ENCODE results near the gene OTUB1.
"Not testable (repeated sequence)": the region's sequence is repeated elsewhere in the genome, so short reads cannot be mapped to it uniquely, and the experiment has no call there.

Gene OTUB1, protein sequence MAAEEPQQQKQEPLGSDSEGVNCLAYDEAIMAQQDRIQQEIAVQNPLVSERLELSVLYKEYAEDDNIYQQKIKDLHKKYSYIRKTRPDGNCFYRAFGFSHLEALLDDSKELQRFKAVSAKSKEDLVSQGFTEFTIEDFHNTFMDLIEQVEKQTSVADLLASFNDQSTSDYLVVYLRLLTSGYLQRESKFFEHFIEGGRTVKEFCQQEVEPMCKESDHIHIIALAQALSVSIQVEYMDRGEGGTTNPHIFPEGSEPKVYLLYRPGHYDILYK

DNA sequence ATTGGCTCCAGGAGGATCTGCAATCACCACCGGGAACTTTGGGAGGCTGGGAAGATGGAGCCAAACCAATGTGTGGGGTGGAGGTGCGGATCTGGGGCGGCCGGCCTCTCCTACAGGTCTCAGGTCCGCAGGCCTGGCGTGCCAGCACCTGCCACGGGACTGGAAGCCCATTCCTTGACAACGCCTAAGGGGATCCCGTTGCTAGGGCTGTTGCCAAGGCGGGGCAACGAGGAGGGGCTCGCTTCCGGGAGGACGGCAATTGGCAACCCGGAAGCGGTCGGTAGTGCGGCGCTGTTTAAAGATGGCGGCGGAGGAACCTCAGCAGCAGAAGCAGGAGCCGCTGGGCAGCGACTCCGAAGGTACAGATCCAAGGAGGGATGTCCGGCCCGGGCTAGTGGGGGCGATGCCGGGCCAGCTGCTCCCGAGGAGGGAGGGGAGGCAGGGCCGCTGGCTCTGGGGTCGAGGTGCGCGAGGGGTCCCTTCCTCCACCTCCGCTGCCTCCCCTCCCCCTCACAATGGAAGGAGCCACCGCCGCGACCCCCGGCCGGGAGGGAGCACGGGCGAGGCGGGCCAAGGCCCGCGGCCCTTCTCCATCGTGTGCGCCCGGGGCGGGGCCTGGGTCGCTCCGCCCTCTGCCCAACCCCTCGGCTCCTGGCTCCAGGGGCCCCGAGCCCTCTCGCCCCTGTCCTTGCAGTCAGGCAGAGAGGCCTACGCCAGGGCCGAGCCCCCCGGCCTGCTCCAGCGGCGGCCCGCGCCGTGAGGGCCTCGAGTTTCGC lies at the start of gene OTUB1:
Gene OTUB1, plus strand, starts transcription at position 283 of the 776 bp plus-strand sequence. Its CDS starts 19 bp downstream, at position 302.
- intact Hi-C loops (cut with DNase I), result no loop called here
- DNase-seq, result peak; percentile 81 to 98 (median 90)

DNA sequence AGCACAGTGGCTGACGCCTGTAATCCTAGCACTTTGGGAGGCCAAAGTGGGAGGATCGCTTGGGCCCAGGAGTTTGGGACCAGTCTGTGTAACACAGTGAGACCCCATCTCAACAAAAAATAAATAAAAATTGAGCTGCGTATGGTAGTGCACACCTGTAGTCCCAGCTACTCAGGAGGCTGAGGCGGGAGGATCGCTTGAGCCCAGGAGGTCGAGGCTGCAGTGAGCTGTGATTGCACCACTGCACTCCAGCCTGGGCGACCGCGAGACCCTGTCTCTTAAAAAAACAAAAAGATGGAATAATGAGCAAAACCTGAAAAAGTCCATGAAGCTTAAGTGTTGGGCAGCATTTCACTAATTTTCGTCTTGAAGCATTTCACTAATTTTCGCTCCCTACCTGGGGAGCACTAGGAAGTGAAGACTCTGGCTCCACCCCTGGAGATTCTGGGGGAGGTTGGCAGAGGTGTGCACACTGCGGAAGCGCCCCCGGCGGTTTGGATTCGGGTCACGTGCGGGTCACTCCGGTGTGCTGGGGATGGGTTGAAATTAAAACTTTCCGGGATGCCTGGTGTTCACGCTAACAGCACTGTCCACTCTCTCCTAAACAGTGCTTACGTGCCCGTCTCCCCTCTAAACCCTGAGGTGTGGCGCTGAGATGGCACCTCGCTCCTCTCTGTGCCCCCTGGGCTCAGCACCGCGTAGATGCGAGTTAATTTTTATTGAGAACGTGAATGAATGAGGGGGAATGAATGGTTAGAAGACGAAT lies 48.3 kb upstream of the OTUB1 start:
- intact Hi-C loops (cut with DNase I), result loop anchor here (1.0 kb wide), 1 partner anchor 21 kb away; the partner anchor contains the start of gene RCOR2
- DNase-seq, result no peak

DNA sequence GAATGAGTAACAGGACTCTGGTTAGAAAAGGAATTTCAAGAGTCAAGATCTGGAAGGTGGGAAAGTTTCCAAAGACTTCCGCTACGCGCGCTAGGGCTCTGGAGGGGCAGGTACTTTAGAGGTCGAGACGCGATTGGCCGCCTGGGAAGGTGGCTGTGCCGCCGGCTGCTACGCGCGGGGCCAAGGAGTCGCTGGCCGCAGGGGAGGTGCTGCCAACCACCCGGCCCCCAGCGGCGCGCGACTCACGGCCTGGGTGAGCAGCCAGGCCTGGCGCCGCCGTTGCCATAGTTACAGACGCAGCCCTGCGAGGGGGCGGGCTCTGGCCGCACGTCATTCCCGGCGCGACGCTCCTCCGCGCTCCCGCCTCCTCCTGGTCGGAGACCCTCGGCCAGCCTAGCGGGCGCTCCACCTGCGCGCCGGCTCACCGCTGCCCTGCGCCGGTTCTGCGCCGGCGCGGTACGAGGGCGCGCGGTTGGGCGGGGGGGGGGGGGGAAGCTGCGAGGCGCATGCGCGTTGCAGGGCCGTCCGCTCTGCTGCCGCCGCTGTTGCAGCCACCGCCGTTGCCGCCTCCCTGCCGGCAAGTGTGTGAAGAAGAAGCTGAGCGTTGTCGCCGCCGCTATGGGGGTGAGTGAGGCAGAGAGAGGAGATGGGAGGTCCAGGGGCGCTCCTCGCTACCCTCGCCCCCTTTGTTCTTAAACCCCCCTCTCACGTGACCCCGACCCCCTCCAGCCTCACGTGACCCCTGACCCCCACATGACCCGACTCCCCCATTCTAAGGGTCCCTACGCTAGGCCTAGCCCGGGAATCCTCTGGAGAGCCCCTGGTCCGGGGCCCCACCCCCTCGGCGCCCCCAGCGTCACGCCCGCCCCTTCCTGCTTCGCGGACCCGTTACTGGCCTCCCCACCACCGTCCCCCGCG lies 47.5 kb upstream of the OTUB1 start, which contains the start of gene NAA40:
Gene NAA40, plus strand, starts transcription at position 524 of the 918 bp plus-strand sequence. Its CDS starts 95 bp downstream, at position 619.
- peak; percentile 70 to 98 (median 86) for DNase-seq
- intact Hi-C loops (cut with DNase I), result loop anchor here (1.0 kb wide), 1 partner anchor 21 kb away; the partner anchor contains the start of gene RCOR2

DNA sequence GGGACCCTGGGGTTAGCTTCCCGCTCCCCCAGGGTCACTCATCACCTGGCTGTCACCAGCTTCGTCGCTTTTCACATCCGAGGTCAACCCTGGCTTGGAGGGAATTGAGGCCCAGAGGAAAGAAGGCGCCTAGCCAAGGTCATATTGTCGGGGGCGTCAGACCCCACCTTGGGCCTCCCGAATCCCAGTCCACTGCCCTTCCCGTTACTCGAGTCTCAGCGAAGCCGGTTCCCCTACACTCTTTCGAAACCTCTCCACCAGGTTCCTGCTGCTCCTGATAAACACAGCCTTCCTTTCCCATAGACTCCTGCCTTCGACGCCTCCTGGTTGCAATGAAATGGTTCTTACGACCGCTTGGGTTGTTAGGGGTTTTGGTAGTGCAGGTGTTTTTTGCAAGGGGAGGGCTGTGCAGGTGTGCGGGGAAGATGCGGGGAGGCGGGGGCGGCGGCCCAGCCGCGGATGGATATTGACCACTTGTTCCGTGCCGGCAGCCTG lies 46.8 kb upstream of the OTUB1 start:
- no peak for DNase-seq
- intact Hi-C loops (cut with DNase I), result no loop called here

DNA sequence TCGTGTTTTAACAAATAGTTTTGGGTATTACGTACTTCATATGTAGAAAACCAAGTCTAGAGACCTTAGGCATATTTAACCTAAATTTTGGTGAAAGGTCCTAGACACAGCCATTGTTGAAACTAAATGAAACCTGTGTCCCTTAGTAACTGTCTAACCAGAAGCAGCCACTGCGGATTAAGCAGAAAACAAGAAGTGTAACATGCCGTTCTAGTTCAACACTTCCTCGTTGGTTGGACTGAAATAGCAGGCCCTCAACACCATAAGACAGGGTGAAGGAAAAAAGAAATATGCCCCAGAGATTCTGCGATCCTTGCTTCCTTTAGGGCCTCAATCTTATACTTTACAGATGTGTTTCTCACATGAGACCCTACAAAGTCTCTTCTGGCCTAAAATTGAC lies 45.5 kb upstream of the OTUB1 start:
- intact Hi-C loops (cut with DNase I), result no loop called here
- no peak for DNase-seq

DNA sequence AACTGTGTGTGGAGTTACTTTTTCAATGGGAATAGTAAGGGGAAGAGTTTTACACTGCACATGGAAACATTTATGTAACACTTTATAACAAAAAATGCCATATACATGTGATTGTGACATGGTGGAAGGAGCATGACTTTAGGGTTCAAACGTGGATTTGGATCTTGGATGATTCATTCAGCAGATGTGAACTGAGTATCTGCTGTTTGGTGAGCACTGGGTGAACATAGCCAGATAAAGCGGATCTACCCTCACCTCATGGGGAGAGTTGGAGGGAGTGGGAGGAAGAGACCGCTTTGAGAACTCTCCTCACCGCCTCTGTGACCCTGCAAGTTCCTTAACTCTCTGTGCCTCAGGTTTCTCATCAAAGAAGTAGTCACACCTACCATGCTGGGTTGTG lies 44.3 kb upstream of the OTUB1 start:
- intact Hi-C loops (cut with DNase I), result no loop called here
- DNase-seq, result no peak

DNA sequence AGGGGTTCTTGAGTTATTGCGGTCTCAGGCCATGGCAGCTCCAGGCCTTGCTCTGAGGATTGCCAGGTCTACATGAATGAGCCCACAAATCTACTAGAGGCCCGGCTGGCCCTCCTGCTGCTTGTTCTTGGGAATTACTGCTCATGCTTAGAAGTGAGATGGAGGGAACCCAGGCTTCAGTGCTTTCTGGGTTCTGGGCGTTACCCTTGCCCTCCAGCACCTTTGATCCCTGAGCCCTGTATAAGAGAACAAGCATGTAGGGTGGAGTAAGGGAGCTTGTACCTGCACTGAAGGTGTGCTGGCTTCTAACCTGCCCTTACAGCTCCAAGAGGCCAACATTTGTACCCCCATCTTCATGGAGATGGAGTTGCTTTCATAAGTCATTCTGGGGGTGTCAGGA lies 43.4 kb upstream of the OTUB1 start:
- DNase-seq, result no peak
- intact Hi-C loops (cut with DNase I), result no loop called here

DNA sequence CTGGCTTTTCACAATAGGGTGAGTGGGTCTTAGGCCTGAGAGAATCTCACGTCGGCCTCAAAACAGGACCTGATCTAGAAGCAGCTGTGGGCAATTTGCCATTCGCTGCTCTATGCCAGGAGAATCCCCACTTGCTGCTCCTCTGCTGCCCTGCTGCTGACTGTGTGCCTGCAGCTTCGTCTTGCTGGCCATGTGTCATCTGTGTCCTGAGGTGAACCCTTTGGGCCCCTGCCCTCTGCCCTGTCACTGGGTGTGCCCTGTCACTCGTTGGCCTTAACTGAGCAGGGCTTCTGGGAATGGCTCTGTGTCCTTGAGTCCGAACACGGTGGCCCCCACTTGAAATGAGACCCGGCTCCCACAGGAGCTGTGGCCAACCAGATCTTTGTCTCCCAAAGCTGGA lies 41.3 kb upstream of the OTUB1 start:
- DNase-seq, result no peak
- intact Hi-C loops (cut with DNase I), result loop anchor here (1.0 kb wide), 1 partner anchor 177 kb away; the partner anchor contains the start of gene ZFTA

DNA sequence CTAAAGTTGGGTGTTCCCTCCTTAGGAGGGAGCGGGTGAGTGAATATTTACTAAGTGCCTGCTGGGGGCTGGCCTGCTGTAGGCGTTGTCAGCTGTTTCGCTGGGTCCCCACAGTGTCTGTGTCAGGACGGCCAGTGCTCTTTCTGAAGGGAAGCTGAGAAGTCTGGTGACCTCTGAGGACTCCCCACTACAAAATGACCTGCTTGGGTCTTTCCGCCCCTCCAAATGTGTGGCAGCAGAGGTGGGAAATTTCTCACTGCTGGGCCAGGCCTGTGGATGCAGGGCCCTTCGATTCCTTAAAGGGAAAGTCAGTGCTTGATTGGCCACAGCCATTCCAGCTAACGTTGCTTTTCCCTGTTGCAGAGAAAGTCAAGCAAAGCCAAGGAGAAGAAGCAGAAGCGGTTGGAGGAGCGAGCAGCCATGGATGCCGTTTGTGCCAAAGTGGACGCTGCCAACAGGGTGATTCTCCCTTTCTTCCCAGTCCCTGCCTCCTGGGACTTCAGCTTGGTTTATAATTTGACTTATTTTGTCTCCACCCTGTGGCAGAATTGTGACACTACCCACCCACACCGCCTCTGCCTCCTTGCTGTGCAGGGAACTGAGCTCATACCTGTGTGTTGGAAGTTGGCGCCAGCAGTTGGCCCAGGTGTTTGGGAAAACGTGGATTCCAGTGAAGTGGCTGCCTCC lies 40.6 kb upstream of the OTUB1 start:
- intact Hi-C loops (cut with DNase I), result loop anchor here (1.0 kb wide), 2 partner anchors 108 to 177 kb away; partner anchors contain the start of gene ZFTA
- DNase-seq, result peak; percentile 47 to 95 (median 72)

DNA sequence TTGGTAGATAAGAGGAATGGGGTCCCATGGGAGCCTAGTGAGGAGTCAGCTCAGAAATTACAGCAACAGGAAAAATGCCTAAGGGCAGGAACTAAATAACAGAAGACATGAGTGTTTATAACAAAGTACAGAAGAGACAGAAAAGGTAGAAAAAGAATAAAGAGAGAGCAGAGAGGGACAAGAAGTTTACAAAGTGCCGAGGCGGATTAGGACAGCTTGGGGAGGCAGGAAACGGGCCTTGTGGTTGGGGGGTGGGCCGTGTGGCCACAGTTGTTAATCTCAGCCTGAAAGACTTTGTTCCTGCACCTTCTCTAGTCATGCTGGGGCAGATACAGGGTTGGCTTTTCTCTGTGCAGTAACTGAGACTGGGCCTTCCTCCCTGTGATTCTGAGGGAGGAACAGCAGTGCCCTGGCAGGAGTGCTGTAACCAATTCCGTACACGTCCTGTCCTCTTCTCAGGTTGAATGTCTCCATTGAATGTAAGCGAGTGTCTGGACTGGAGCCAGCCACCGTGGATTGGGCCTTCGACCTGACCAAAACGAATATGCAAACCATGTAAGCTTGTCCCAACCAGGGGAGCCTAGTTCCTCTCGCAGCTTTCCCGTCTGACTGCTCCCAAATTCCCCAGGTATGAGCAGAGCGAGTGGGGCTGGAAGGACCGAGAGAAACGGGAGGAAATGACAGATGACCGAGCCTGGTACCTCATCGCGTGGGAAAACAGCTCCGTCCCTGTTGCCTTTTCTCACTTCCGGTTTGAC lies 34.3 kb upstream of the OTUB1 start:
- DNase-seq, result peak in 1 of 10 donors; percentile 20
- intact Hi-C loops (cut with DNase I), result no loop called here

DNA sequence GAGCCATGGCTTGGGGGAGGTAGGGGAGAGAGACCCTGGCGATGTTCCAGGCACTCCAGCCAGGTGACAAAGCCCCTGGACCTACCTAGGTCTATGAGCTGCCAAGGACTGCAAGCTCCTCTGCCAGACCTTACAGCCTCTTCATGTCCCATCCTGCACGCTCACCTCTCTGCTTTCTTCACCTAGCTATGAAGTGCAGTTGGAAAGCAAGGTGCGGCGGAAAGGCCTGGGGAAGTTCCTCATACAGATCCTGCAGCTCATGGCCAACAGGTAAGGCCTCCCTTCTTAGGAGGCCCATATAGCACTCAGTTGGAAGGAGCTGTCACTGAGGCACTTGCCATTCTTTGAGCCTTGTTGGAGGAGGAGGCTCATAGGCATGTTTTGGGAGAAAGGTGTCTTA lies 33.7 kb upstream of the OTUB1 start:
- intact Hi-C loops (cut with DNase I), result no loop called here
- peak in 1 of 10 donors; percentile 38 for DNase-seq

DNA sequence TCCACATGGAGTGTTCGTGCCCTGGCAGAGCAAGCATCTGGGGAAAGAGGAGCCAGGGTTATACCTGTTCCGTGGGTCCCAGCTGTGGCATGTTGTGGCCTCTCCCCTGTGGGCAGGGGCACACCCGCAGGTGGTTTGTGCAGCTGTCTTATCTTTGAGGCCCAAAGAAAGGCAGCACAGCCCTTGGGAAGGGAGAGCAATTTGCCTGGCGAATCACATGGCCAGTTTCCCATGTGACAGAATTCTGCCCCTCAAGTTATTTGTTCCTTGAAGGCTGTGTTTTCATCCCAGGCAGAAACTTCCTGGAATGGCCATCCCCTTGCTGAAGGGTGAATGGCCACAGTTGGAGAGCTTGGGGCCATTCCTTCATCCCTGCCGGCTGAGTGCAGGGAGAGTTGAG lies 28.2 kb upstream of the OTUB1 start:
- intact Hi-C loops (cut with DNase I), result no loop called here
- DNase-seq, result no peak

DNA sequence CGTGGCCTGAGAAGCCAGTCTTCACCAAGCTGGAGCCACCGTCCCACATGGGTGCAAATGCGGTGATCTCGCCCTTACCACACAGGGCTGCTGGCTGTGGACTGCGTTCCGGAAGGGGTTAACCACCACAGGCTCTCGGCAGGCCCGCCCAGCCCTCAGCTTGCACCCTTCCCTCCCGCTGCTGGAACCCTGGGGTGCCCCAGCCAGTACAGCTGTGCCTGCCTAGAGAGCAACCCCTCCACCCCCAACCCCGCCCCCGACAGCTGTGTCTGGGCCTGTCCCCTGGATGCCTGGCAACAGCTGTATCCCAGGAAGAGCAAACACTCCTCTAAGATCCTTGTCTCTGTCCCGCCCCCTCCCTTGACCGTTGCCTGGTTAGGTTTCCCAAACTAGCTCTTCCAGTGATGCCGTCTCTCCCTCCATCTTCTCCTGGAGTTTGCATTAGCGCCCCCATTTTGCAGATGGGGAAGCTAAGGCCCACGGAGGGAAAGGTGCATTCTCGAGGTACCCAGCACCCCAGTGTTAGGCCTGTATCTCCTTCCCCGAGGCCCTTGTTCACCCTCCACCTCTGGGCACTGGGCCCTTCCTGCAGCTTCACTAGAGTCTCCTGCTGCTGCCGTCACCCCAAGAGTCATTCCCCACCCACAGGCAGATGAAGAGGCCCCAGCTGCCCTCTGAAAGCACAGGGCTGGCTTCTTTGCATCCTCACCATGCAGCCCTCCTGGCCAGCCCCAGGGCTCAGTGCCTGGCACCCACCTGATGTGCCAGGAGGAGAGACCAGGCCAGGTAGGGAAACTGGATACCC lies 24.4 kb upstream of the OTUB1 start:
- DNase-seq, result no peak
- intact Hi-C loops (cut with DNase I), result no loop called here

DNA sequence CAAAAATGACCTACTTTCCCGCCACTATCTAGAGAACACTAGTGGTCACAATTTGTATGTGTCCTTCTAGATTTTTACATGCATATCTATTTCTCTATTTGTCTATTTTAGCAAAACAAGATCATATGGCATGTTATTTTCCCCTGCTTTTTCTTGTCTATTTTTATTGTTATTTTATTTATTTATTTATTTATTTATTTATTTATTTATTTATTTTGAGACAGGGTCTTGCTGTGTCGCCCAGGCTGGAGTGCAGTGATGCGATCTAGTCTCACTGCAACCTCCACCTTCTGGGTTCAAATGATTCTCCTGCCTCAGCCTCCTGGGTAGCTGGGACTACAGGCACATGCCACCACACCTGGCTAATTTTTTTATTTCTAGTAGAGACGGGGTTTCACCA lies 22.3 kb upstream of the OTUB1 start:
- intact Hi-C loops (cut with DNase I); DNase-seq: not testable (repeated sequence)

DNA sequence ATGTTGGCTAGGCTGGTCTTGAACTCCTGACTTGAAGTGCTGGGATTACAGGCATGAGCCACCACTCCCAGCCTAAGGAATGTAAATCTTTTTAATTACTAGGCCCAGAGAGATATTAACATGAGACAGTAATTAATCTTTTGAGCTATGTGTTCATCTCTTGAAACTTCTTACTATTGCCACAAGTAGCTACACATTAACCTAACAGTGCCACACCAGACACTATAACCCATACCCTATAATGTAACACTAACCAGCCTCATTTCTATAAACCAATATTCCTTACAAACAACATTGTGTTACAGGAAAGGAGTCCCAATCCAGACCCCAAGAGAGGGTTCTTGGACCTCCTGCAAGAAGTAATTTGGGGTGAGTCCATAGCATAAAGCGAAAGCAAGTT lies 19.8 kb upstream of the OTUB1 start:
- no peak for DNase-seq
- intact Hi-C loops (cut with DNase I), result no loop called here

DNA sequence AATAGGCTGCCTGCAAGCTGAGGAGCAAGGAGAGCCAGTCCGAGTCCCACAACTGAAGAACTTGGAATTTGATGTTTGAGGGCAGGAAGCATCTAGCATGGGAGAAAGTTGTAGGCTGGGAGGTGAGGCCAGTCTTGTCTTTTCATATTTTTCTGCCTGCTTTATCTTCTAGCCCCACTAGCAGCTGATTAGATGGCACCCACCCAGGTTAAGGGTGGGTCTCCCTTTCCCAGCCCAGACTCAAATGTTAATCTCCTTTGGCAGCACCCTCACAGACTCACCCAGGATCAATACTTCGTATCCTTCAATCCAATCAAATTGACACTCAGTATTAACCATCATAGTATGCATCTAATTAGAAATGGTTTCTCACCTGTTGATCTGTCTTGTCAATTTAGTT lies 16.8 kb upstream of the OTUB1 start:
- intact Hi-C loops (cut with DNase I), result no loop called here

DNA sequence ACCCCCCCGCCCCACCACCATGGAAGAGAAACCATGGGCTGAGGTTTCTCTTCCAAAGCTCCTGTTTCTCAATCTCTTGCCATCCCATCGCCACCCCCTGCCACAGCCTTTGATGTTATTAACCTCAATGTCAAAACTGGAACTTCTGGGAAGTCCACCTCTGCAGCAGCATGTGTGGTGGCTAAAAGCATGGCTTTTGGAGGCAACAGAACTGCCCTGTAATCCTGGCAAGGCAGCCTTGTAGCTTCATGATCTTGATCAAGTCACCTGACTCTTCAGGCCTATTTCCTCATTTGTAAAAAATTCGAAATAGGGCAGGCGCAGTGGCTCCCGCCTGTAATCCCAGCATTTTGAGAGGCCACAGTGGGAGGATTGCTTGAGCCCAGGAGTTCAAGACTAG lies 15.3 kb upstream of the OTUB1 start:
- no peak for DNase-seq
- intact Hi-C loops (cut with DNase I), result no loop called here

More for the DNA sequence above, 16.8 kb upstream of the OTUB1 start:
- DNase-seq, result no peak

Measured in posterior cingulate gyrus (tissue), 11 donors.